GM12878 (cell line): Measurements from ENCODE around the gene FASN. TPM values are rescaled to one million over a fixed set of nuclear protein-coding genes. Genes with fewer than 3 reads are reported as not detected.

Experiments
- ASH2L ChIP-seq: fragments of 300-600, 200-600 bp; sonication (generic); IDR thresholded peaks from 2 replicates; pipeline ENCODE4 v1.6.1; 2017; ENCODE audit warnings: low read depth, mild to moderate bottlenecking, borderline replicate concordance
- ATF2 ChIP-seq: IDR thresholded peaks from 2 replicates; pipeline ENCODE4 v1.6.1; 2012; ENCODE audit warnings: low read length, inconsistent platforms
- CREB1 ChIP-seq: IDR thresholded peaks from 2 replicates; pipeline ENCODE4 v1.6.1; 2012; ENCODE audit warnings: low read depth, mild to moderate bottlenecking, inconsistent platforms
- EGR1 ChIP-seq, 2 experiments: IDR thresholded peaks; 1 replicate in 1 of 2; 2 replicates in 1 of 2; pipeline ENCODE4 v1.6.1; 2011 to 2012; ENCODE audit warnings: low read depth in 2 of 2, low read length in 2 of 2, borderline replicate concordance in 1 of 2, mild to moderate bottlenecking in 1 of 2, moderate library complexity in 1 of 2
- GATAD2B ChIP-seq: fragments of 450-650 bp; conservative IDR thresholded peaks from 2 replicates; pipeline ENCODE4 v1.6.1; 2017; ENCODE audit warnings: low read depth, mild to moderate bottlenecking, moderate library complexity
- LARP7 ChIP-seq: fragments of 450-650 bp; IDR thresholded peaks from 2 replicates; pipeline ENCODE4 v1.6.1; 2017; ENCODE audit warnings: mild to moderate bottlenecking
- NBN ChIP-seq: fragments of 450-650 bp; IDR thresholded peaks from 2 replicates; pipeline ENCODE4 v1.6.1; 2016
- NKRF ChIP-seq: fragments of 450-650 bp; conservative IDR thresholded peaks from 2 replicates; pipeline ENCODE4 v1.6.1; 2017; ENCODE audit warnings: mild to moderate bottlenecking, moderate library complexity
- NR2C1 ChIP-seq: fragments of 450-650 bp; IDR thresholded peaks from 2 replicates; pipeline ENCODE4 v1.6.1; 2017; ENCODE audit warnings: antibody characterized with exemption, mild to moderate bottlenecking, moderate library complexity
- SMC3 ChIP-seq: IDR thresholded peaks from 2 replicates; pipeline ENCODE4 v1.6.1; 2011; ENCODE audit warnings: low read length, improper control_type of control experiment, borderline replicate concordance
- TARDBP ChIP-seq: IDR thresholded peaks from 2 replicates; pipeline ENCODE4 v1.6.1; 2016; ENCODE audit warnings: borderline replicate concordance
- ZZZ3 ChIP-seq: IDR thresholded peaks from 2 replicates; pipeline ENCODE4 v1.6.1; 2011; ENCODE audit warnings: low read depth; ENCODE audit not compliant: control insufficient read depth, insufficient read length
- polyA plus RNA-seq, 11 experiments: library from polyadenylated mRNA; depleted of rRNA in 4 of 11; unstranded in 6 of 11; stranded (reverse) in 5 of 11; fragments of >200 nt; fragmentation: Nextera tagmentation in 4 of 11; fragmentation: Illumina TruSeq in 1 of 11; extraction: Ambion mirVana in 4 of 11; extraction: Trizol in 1 of 11; gene quantifications; 1 replicate in 1 of 11; 2 replicates in 10 of 11; pipeline versions ENCODE4 v1.2.1 to v1.2.3, GENCODE V29; 2011 to 2016; ENCODE audit warnings: inconsistent platforms in 2 of 11, missing spikeins in 2 of 11, low read depth in 1 of 11
- total RNA-seq, 4 experiments: library from RNA; depleted of rRNA in 3 of 4; stranded (reverse); fragments of >200 nt in 3 of 4; fragmentation: Illumina TruSeq in 1 of 4; extraction: Trizol in 1 of 4; gene quantifications; 2 replicates each; pipeline versions ENCODE4 v1.2.1 to v1.2.3, GENCODE V29; 2013 to 2021
- TF ChIP-seq, protein P1 (sequence below): fragments of 450-650 bp; formaldehyde crosslinking; IDR thresholded peaks from 2 replicates; pipeline ENCODE4 v1.4.0; 2022; ENCODE audit warnings: mild to moderate bottlenecking, moderate library complexity

The FASN gene
- total and polyA plus RNA-seq, 10 of the 15 experiments (the other 5 are each of a cell fraction or from before 2014, with no cell fraction given): 0.19 to 333 (median 30.4) TPM

DNA sequence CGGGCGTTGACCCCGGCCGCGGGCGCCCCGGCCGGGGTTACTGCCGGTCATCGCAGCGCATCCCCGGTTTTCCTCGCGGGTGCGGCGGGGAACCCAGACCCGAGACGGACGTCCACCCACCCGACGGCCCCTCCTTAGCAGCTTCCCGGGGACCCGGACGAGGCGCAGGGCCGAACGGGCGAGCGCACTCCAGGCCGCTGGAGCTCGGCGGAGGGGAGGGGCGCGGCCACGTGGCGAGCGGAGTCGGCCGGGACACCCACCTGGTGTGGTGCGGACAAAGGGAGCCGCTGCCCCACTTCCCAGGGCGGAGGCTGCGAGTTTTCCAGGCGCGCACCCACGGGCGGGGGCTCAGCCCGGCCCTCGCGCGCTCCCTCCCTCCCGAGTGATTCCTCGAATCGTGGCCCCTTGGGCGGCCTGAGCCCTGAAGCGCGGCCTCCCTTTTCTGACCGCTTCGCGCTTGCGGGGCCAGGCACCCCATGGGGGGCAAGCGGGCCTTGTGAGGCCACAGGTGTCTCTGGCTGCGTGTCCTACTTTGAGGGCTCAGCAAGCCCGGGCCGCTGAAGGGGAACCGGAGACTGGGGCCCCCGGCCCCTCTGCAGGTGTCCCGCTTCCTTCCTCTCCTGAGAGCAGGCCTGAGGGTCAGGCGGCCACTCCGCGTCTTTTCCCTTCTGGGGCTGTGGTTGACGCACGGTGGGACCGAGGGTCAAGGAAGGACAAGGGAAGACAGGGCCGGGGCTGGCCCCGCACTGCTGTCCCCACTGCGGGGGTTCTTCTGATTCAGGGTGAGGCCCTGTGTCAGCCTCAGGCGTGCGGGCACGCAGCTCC lies 1.1 kb upstream of the FASN start (continued):
- TF ChIP-seq NKRF (peak; percentile 61), CREB1 (no peak), NBN (no peak), NR2C1 (no peak), GATAD2B (no peak; the same call in 1 of the 2 replicates), ZZZ3 (no peak), TARDBP (0 out of 2 replicates have a peak, but pooled peaks have one; percentile 20), ASH2L (no peak), LARP7 (peak; percentile 18; the same call in 1 of the 2 replicates), SMC3 (no peak), ATF2 (no peak), EGR1 (IDR thresholded peaks at IDR 0.05; ENCODE audit: borderline replicate concordance in 1 of 2, low read depth in 2 of 2, low read length in 2 of 2) (0 out of 3 replicates have a peak, but pooled peaks of 1 of the 2 experiments have one; percentile 8)
- TF ChIP-seq, protein P1, sequence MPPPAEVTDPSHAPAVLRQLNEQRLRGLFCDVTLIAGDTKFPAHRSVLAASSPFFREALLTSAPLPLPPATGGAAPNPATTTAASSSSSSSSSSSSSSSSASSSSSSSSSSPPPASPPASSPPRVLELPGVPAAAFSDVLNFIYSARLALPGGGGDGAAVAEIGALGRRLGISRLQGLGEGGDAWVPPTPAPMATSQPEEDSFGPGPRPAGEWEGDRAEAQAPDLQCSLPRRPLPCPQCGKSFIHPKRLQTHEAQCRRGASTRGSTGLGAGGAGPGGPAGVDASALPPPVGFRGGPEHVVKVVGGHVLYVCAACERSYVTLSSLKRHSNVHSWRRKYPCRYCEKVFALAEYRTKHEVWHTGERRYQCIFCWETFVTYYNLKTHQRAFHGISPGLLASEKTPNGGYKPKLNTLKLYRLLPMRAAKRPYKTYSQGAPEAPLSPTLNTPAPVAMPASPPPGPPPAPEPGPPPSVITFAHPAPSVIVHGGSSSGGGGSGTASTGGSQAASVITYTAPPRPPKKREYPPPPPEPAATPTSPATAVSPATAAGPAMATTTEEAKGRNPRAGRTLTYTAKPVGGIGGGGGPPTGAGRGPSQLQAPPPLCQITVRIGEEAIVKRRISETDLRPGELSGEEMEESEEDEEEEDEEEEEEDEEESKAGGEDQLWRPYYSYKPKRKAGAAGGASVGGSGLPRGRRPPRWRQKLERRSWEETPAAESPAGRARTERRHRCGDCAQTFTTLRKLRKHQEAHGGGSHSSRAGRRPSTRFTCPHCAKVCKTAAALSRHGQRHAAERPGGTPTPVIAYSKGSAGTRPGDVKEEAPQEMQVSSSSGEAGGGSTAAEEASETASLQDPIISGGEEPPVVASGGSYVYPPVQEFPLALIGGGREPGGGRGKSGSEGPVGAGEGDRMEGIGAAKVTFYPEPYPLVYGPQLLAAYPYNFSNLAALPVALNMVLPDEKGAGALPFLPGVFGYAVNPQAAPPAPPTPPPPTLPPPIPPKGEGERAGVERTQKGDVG (CRISPR knock-in tag): no peak
